A673 (cell line): ENCODE measurements around the gene ARFGAP2. TPM values are rescaled to one million over a fixed set of nuclear protein-coding genes. Genes with fewer than 3 reads are reported as not detected.

ENCODE experiments used
- BruUV-seq: library from RNA; stranded (reverse); fragments of 400-500 nt; replicated peaks from 2 replicates; lab custom pipeline; 2021; lab: Mats Ljungman, UMichigan
- CTCF ChIA-PET: fragments of 300-600 bp; sonication (Branson Sonifier 250); formaldehyde crosslinking; loops from one replicate; lab custom pipeline; 2022; ENCODE audit warnings: antibody characterized with exemption; lab: Charles Lee
- POLR2A ChIA-PET: fragments of 300-600 bp; sonication (Branson Sonifier 250); formaldehyde crosslinking; loops from one replicate; lab custom pipeline; 2022; ENCODE audit warnings: antibody characterized with exemption; ENCODE audit not compliant: low non-redundant PET; lab: Charles Lee
- DNase-seq: peaks from one replicate; pipeline ENCODE4 v3.0.0-alpha.2; 2015; ENCODE audit warnings: low spot score
- H3K27ac ChIP-seq: fragments of 200-600 bp; sonication (generic); 2 replicates; pipeline ENCODE4 v1.5.1; 2016; ENCODE audit warnings: mixed run types, low read depth, mild to moderate bottlenecking, mixed read lengths, antibody characterized with exemption, low read length; ENCODE audit not compliant: poor library complexity, severe bottlenecking
- H3K27me3 ChIP-seq: fragments of 200-600 bp; sonication (generic); replicated peaks from 2 replicates; pipeline ENCODE4 v1.6.1; 2017; ENCODE audit warnings: mixed run types, low read depth, mild to moderate bottlenecking, mixed read lengths, antibody characterized with exemption, low read length; ENCODE audit not compliant: insufficient read depth, poor library complexity
- H3K36me3 ChIP-seq: fragments of 200-600 bp; sonication (generic); 2 replicates; pipeline ENCODE4 v1.6.1; 2016; ENCODE audit warnings: mixed run types, mild to moderate bottlenecking, mixed read lengths, antibody characterized with exemption, low read length; ENCODE audit not compliant: insufficient read depth, poor library complexity, severe bottlenecking
- H3K4me1 ChIP-seq: fragments of 200-600 bp; sonication (generic); 2 replicates; pipeline ENCODE4 v1.6.1; 2017; ENCODE audit warnings: mixed run types, mild to moderate bottlenecking, mixed read lengths, antibody characterized with exemption, low read length; ENCODE audit not compliant: insufficient read depth, poor library complexity, severe bottlenecking
- H3K4me3 ChIP-seq: fragments of 200-600 bp; sonication (generic); 2 replicates; pipeline ENCODE4 v1.5.1; 2016; ENCODE audit warnings: low read depth, mixed run types, mild to moderate bottlenecking, mixed read lengths, low read length; ENCODE audit not compliant: poor library complexity, severe bottlenecking
- H3K9me3 ChIP-seq: fragments of 200-600 bp; sonication (generic); 2 replicates; pipeline ENCODE4 v1.6.1; 2016; ENCODE audit warnings: mixed run types, low read depth, mild to moderate bottlenecking, mixed read lengths, antibody characterized with exemption, low read length; ENCODE audit not compliant: poor library complexity, severe bottlenecking
- EZH2 ChIP-seq: fragments of 200-600 bp; sonication (generic); IDR thresholded peaks from 2 replicates; pipeline ENCODE4 v1.6.1; 2017; ENCODE audit warnings: borderline replicate concordance, low read depth, mild to moderate bottlenecking, mixed read lengths, antibody characterized with exemption, low read length; ENCODE audit not compliant: poor library complexity, severe bottlenecking
- intact Hi-C: fragments of 100-400 bp; cut with micrococcal nuclease; formaldehyde crosslinking; loops from one replicate; pipeline ENCODE4 v1.10.0; 2022; ENCODE audit not compliant: unreplicated experiment
- total RNA-seq: library from RNA; stranded (reverse); gene quantifications from 2 replicates; pipeline ENCODE4 v1.2.3, GENCODE V29; 2021
- TF ChIP-seq, protein P1 (sequence below): fragments of 300-800, 200-600 bp; sonication (generic); conservative IDR thresholded peaks from 2 replicates; pipeline ENCODE4 v1.5.1; 2017; ENCODE audit warnings: low read depth, mild to moderate bottlenecking, antibody characterized with exemption, low read length, moderate library complexity, mixed read lengths

The ARFGAP2 gene
- total RNA-seq, 1 experiment from 2014 or later: 179 TPM

DNA sequence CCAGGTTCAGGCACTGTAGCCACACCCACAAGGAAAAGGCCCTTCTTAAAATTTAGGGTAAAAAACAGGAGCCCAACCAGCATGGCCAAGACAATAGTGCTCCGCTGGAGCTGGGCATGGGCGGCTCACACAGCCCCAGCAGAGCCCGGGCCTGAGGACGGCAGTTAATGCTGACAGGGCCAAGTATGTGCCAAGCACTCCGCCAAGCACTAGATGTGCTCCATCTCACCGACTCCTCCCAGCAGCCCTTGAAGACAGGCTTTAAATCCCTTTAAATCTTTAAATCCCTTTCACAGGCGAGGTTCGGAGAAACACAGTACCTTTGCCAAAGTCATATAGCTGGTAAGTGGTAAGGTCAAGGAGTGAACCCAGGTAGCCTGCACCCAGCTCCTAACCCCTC is 4.8 kb downstream of the ARFGAP2 start:
- CTCF ChIA-PET: interaction anchor here (0.6 kb wide), 2 partner anchors 27 to 430 kb away, joined by 4 to 13 read pairs; no protein-coding TSS in a partner anchor
- no peak for DNase-seq
- Histone ChIP-seq H3K4me3 (no peak overlapping the region), H3K36me3 (peaks cover 85% of the 10 kb centered on the region), H3K9me3 (no peaks in the 10 kb centered on the region), H3K4me1 (peaks cover 11% of the 10 kb centered on the region), H3K27ac (no peak overlapping the region), H3K27me3 (no peaks in the 10 kb centered on the region)
- BruUV-seq: no TSS peak
- intact Hi-C loops: no loop called here
- POLR2A ChIA-PET: interaction anchor here (0.6 kb wide), 1 partner anchor 471 kb away, joined by 18 read pairs; no protein-coding TSS in a partner anchor
- no peak for TF ChIP-seq EZH2
- TF ChIP-seq, protein P1, sequence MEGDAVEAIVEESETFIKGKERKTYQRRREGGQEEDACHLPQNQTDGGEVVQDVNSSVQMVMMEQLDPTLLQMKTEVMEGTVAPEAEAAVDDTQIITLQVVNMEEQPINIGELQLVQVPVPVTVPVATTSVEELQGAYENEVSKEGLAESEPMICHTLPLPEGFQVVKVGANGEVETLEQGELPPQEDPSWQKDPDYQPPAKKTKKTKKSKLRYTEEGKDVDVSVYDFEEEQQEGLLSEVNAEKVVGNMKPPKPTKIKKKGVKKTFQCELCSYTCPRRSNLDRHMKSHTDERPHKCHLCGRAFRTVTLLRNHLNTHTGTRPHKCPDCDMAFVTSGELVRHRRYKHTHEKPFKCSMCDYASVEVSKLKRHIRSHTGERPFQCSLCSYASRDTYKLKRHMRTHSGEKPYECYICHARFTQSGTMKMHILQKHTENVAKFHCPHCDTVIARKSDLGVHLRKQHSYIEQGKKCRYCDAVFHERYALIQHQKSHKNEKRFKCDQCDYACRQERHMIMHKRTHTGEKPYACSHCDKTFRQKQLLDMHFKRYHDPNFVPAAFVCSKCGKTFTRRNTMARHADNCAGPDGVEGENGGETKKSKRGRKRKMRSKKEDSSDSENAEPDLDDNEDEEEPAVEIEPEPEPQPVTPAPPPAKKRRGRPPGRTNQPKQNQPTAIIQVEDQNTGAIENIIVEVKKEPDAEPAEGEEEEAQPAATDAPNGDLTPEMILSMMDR: no peak

DNA sequence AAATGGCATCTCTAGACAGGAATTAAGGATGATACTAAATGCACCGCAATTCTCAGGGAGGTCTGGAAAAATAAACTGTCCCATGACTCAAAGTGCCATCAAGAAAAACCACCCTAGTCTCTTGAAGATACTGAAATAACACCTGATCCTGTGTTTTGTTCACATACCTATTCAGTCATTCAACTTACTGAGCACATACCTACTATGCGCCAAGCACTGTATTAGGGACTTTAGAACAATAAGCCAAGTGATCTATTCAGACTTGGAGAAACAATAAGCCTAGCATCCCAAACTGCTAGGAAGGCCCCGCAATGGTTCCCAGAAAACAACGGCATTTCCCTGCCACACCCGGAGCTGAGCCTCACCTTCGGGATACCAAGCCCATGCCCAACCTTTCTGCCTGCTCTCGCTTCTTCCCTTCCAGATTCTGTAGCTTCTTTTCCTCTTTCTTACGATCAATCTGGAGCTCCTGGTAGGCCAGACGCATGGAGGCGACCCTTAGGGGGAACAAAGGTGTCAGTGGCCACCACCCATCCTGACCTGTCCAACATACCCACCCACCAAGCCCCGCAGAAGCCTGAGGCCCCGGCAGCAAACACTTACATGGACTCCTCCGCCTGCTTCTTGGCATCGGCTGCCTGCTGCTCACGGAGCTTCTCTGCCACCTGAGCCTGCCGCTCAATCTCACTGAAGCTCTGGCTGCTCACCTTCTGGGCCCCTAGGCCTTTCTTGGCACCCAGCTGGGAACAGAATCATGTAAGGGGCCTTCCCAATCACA is 5.4 kb downstream of the ARFGAP2 start:
- TF ChIP-seq, protein P1: no peak
- no peak for TF ChIP-seq EZH2
- H3K4me1 ChIP-seq: peaks cover 11% of the 10 kb centered on the region
- H3K27ac ChIP-seq: no peak overlapping the region
- no peaks in the 10 kb centered on the region for H3K27me3 ChIP-seq
- POLR2A ChIA-PET: interaction anchor here (0.6 kb wide), 1 partner anchor 207 kb away, joined by 3 read pairs; no protein-coding TSS in a partner anchor
- CTCF ChIA-PET: interaction anchor here (0.6 kb wide), 2 partner anchors 26 to 429 kb away, joined by 4 to 13 read pairs; no protein-coding TSS in a partner anchor
- no peak overlapping the region for H3K4me3 ChIP-seq
- BruUV-seq: no TSS peak
- intact Hi-C loops: no loop called here
- DNase-seq: no peak
- no peaks in the 10 kb centered on the region for H3K9me3 ChIP-seq
- peaks cover 91% of the 10 kb centered on the region for H3K36me3 ChIP-seq

DNA sequence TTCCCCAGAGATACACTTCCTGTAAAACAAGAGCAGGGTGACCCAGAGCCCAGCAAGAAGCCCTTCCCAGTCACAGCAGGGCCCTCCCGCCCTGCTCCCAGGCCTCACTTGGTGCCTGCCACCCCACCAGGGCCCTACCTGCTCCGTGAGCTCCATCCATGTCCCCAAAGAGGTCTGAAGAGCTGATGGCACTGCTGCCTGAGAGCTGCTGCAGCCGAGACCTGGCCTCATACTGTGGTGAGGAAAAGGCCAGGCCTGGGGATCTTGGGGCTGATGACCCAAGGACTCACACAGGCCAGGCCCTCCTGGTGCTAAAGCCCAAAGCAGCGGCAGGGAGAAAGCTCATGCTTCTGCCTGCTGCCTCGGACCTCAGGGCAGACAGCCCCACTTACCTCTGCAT is 10.3 kb downstream of the ARFGAP2 start:
- no TSS peak for BruUV-seq
- intact Hi-C loops: no loop called here
- Histone ChIP-seq H3K4me3 (no peak overlapping the region), H3K36me3 (peaks cover 76% of the 10 kb centered on the region), H3K27me3 (no peaks in the 10 kb centered on the region), H3K27ac (no peak overlapping the region), H3K4me1 (no peaks in the 10 kb centered on the region), H3K9me3 (no peaks in the 10 kb centered on the region)
- no peak for DNase-seq
- TF ChIP-seq EZH2: no peak
- ChIA-PET POLR2A (no interaction called here), CTCF (no interaction called here)
